Right atrium auricular region (tissue), 2 donors: ENCODE data around the gene RHOV. TPM values are rescaled to one million over a fixed set of nuclear protein-coding genes. Genes with fewer than 3 reads are reported as not detected.
"Not testable (repeated sequence)": the region's sequence is repeated elsewhere in the genome, so short reads cannot be mapped to it uniquely, and the experiment has no call there.

Experiments used
- DNase-seq: peaks from one replicate; pipeline ENCODE4 v3.0.0-alpha.2; 2019; ENCODE audit warnings: low spot score
- H3K27ac ChIP-seq, 2 donors: fragments of 200-600 bp; sonication (generic); 1 replicate in 1 of 2; 2 replicates in 1 of 2; pipeline ENCODE4 v1.5.1; 2016 to 2019
- H3K27me3 ChIP-seq, 2 donors: fragments of 200-600 bp; sonication (generic); one replicate each; pipeline versions ENCODE4 v1.5.1 to v1.6.0; 2017 to 2019
- H3K36me3 ChIP-seq: fragments of 200-600 bp; sonication (generic); one replicate; pipeline ENCODE4 v1.5.1; 2016
- H3K4me1 ChIP-seq, 2 donors: fragments of 200-600 bp; sonication (generic); one replicate each; pipeline versions ENCODE4 v1.5.1 to v1.6.0; 2017 to 2019
- H3K4me3 ChIP-seq, 2 donors: fragments of 200-600 bp; sonication (generic); 1 replicate in 1 of 2; 2 replicates in 1 of 2; pipeline ENCODE4 v1.5.1; 2017 to 2019; ENCODE audit warnings: mild to moderate bottlenecking in 1 of 2, moderate library complexity in 1 of 2
- H3K9me3 ChIP-seq, 2 donors: fragments of 200-600 bp; sonication (generic); one replicate each; pipeline ENCODE4 v1.5.1; 2019
- total RNA-seq, 2 donors: library from RNA; depleted of rRNA; stranded (reverse); fragments of >200 nt; gene quantifications; one replicate each; pipeline ENCODE4 v1.1.0, GENCODE V29; 2016
- TF ChIP-seq, protein P1 (sequence below), 2 donors: fragments of 200-600 bp; sonication (generic); IDR thresholded peaks; one replicate each; pipeline ENCODE4 v1.5.1; 2019; ENCODE audit warnings: antibody characterized with exemption in 2 of 2

RHOV gene
- total RNA-seq, 2 donors from 2014 or later = not detected

DNA sequence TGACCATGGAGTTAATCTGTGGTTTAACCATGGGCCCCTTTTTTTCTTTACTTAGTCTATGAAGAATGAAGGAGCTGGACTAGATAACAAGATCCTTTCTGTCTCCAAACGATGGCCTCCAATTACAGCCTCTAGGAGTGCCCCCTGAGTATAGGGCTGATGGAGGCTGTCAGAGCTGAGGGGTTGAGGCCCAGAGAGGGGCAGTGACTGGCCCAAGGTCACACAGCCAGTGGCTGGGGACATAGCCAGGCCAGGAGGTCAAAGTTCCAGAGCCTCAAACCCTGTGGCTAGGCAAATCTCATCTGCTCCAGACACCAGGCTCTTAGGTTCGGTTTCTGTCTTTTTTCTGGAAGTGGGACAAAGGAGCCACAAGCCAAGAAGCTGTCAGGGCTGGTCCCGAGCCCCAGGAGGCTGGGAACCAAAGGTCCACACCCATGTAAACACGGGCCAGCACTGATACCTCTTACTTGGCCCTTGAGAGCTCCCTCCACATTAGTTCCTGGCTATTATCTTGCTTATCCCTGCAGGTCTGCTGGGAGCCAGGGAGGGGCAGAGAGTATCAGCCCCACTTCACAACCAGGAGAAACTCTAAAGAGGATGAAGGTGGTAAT, 10.3 kb downstream of the RHOV start:
- H3K4me3 ChIP-seq = no peak overlapping the region
- H3K36me3 ChIP-seq = no peaks in the 10 kb centered on the region
- H3K4me1 ChIP-seq = no peaks in the 10 kb centered on the region
- DNase-seq = no peak
- no peaks in the 10 kb centered on the region for H3K9me3 ChIP-seq
- no peaks in the 10 kb centered on the region for H3K27me3 ChIP-seq
- TF ChIP-seq, protein P1, sequence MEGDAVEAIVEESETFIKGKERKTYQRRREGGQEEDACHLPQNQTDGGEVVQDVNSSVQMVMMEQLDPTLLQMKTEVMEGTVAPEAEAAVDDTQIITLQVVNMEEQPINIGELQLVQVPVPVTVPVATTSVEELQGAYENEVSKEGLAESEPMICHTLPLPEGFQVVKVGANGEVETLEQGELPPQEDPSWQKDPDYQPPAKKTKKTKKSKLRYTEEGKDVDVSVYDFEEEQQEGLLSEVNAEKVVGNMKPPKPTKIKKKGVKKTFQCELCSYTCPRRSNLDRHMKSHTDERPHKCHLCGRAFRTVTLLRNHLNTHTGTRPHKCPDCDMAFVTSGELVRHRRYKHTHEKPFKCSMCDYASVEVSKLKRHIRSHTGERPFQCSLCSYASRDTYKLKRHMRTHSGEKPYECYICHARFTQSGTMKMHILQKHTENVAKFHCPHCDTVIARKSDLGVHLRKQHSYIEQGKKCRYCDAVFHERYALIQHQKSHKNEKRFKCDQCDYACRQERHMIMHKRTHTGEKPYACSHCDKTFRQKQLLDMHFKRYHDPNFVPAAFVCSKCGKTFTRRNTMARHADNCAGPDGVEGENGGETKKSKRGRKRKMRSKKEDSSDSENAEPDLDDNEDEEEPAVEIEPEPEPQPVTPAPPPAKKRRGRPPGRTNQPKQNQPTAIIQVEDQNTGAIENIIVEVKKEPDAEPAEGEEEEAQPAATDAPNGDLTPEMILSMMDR (IDR thresholded peaks at IDR 0.05) = no peak
- no peak overlapping the region for H3K27ac ChIP-seq

DNA sequence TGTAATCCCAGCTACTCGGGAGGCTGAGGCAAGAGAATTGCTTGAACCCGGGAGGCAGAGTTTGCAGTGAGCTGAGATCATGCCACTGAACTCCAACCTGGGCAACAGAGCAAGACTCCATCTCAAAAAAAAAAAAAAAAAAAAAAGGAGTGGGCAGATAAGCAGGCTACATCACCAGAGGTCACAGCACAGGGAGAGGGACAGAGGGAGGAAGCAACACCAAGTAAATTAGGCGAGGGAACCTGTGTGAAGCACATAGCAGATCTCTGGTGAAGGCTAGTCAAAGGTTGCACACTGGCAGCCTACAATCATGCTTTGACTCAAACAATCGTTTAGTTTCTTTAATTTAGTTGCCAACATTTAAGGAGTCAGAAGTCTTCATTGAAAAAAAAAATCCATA, 12.9 kb downstream of the RHOV start:
- H3K27me3 ChIP-seq, H3K9me3 ChIP-seq, H3K4me1 ChIP-seq, DNase-seq, H3K36me3 ChIP-seq, H3K4me3 ChIP-seq, H3K27ac ChIP-seq: not testable (repeated sequence)

DNA sequence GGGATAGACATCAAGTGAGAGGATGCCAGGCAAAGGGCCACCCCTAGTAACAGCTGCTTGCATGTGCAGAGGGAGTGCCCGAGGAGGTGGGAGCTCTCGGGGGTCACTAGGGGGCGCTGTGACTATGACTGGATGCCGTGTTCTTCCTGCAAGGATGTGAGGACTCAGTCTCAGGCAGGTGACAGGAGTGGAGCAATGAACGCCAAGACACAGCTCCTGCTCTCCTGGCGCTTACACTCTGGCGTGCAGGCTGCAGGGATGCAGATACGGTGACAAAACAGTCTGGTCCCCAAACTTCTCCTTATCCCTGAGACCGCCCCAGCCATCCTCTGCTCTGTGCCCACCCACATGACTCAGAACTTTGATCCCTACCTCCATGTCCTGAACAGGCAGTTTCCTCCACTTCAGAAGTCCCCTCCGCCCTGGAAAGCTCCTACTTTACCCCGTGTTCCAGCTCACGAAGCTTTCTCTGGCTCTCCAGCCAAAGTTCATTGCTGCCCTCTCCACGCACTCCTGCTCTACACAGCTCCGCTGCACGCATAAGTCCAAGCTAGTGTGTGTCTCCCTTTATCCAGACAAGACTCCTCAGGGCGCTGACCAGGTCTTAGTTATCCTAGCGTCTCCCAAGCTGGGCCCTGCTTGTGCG, 14.7 kb downstream of the RHOV start:
- H3K36me3 ChIP-seq = no peaks in the 10 kb centered on the region
- H3K9me3 ChIP-seq = no peaks in the 10 kb centered on the region
- TF ChIP-seq, protein P1 (IDR thresholded peaks at IDR 0.05) = peak; percentile 36 to 73
- peaks cover 0 to 6% of the 10 kb centered on the region in 2 donors for H3K4me1 ChIP-seq
- H3K4me3 ChIP-seq = no peak overlapping the region
- DNase-seq = no peak
- no peak overlapping the region for H3K27ac ChIP-seq
- H3K27me3 ChIP-seq = no peaks in the 10 kb centered on the region

DNA sequence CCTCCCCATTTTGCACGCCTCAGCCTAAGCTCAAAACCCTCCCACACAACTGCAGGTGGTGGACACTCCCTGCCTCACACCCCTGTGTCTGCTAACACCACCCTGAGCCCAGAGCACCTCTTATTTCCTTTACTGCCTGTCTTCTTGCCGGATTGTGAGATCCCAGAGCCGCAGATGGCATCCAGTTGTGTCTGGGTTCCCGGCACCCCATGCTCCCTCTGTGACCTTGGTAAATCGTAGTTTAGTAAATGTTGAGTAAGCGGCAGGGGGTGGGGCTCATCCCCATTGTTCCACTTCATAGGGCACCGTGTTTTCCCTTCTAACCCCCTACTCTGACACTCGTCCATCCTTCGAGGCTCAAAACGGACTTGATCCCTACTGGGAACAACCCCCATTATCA, 15.3 kb downstream of the RHOV start:
- no peaks in the 10 kb centered on the region for H3K27me3 ChIP-seq
- H3K36me3 ChIP-seq = no peaks in the 10 kb centered on the region
- peaks cover 0 to 6% of the 10 kb centered on the region in 2 donors for H3K4me1 ChIP-seq
- TF ChIP-seq, protein P1 (IDR thresholded peaks at IDR 0.05) = no peak
- H3K4me3 ChIP-seq = no peak overlapping the region
- DNase-seq = no peak
- H3K9me3 ChIP-seq = no peaks in the 10 kb centered on the region
- no peak overlapping the region for H3K27ac ChIP-seq

DNA sequence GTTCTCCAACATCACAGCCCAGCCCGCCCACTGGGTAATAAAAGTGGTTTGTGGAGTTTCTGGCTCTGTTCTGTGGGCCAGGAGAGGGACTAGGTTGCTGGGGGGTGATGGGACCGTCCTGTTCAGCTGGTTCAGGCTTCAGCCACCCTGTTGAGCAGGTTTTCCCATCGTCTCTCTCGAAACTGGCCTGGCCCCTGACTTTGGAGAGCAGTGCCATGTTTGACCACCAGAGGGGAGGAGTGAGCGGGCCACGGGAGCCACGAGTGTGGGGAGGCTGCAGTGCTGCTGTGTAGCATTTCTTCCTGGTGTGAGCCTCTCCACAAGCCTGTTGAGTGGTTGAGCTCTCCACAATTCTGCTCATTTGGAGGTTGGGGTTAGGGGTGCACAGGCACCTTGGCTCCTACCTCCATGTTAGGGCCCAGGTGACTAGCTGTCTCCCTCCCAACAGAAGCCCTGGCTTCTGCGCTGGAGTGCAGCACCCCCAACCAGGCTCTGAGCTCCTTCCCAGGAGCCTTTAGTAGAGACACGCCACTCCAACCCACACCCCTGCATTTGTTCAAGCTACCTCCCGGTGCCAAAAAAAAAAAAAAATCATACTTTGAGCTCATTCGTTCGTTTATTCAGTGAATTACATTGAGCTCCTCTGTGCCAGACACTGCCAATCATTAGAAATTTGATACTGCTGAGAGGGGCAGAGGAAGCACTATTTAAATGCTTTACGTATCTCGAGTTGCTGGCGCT, 16.3 kb downstream of the RHOV start:
- H3K9me3 ChIP-seq = no peaks in the 10 kb centered on the region
- peak; percentile 76 for DNase-seq
- peaks cover 0 to 6% of the 10 kb centered on the region in 2 donors for H3K4me1 ChIP-seq
- no peaks in the 10 kb centered on the region for H3K36me3 ChIP-seq
- TF ChIP-seq, protein P1 (IDR thresholded peaks at IDR 0.05) = peak; percentile 94 to 96
- no peak overlapping the region for H3K27ac ChIP-seq
- H3K27me3 ChIP-seq = no peaks in the 10 kb centered on the region
- no peak overlapping the region for H3K4me3 ChIP-seq

DNA sequence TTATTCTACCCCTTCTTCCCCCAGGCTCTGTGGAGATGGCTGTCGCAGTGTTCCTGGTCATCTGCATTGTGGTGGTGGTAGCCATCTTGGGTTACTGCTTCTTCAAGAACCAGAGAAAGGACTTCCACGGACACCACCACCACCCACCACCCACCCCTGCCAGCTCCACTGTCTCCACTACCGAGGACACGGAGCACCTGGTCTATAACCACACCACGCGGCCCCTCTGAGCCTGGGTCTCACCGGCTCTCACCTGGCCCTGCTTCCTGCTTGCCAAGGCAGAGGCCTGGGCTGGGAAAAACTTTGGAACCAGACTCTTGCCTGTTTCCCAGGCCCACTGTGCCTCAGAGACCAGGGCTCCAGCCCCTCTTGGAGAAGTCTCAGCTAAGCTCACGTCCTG, 17.3 kb downstream of the RHOV start:
- DNase-seq = no peak
- Histone ChIP-seq H3K27me3 (no peaks in the 10 kb centered on the region), H3K36me3 (no peaks in the 10 kb centered on the region), H3K4me3 (no peak overlapping the region), H3K27ac (no peak overlapping the region), H3K9me3 (no peaks in the 10 kb centered on the region), H3K4me1 (peaks cover 0 to 6% of the 10 kb centered on the region in 2 donors)
- TF ChIP-seq, protein P1 (IDR thresholded peaks at IDR 0.05) = no peak
